GM21825 (cell line): ENCODE results near the gene STING1.
A peak's percentile ranks its signal among the peaks of the same experiment; 100 is the strongest.

ENCODE experiments used
- ATAC-seq: cut with Tn5 transposase; IDR thresholded peaks from one replicate; pipeline ENCODE4 v1.9.1; 2021; ENCODE audit warnings: mild to moderate bottlenecking, moderate library complexity; ENCODE audit not compliant: unreplicated experiment

STING1 gene

GRCh38 chr5:139468421-139468931, 14.1 kb downstream of the STING1 start:
- no peak for ATAC-seq

GRCh38 chr5:139462586-139463276, 19.8 kb downstream of the STING1 start, which contains the start of gene ECSCR:
Gene ECSCR (minus strand): TSS chr5:139462743. CDS start chr5:139462670, 73 bp downstream.
- ATAC-seq, result no peak

GRCh38 chr5:139461698-139462097, 20.9 kb downstream of the STING1 start:
- no peak for ATAC-seq

- ATAC-seq, result no peak
These were observed 21.4 kb downstream of the STING1 start for GRCh38 chr5:139461176-139461575.

GRCh38 chr5:139460455-139460854, 22.1 kb downstream of the STING1 start:
- no peak for ATAC-seq

GRCh38 chr5:139459451-139459934, 23.1 kb downstream of the STING1 start:
- no peak for ATAC-seq

- peak; percentile 49 for ATAC-seq
These were observed 23.8 kb downstream of the STING1 start for GRCh38 chr5:139458580-139459407.

GRCh38 chr5:139457653-139458306, 24.8 kb downstream of the STING1 start:
- ATAC-seq, result peak; percentile 31

GRCh38 chr5:139457241-139457640, 25.3 kb downstream of the STING1 start:
- ATAC-seq, result no peak

- no peak for ATAC-seq
These were observed 25.8 kb downstream of the STING1 start for GRCh38 chr5:139456776-139457175.

GRCh38 chr5:139454568-139455290, 27.8 kb downstream of the STING1 start:
- ATAC-seq, result no peak

- no peak for ATAC-seq
These were observed 28.6 kb downstream of the STING1 start for GRCh38 chr5:139453683-139454567.

- no peak for ATAC-seq
These were observed 30.5 kb downstream of the STING1 start for GRCh38 chr5:139451878-139452660.

GRCh38 chr5:139451176-139451575, 31.4 kb downstream of the STING1 start:
- ATAC-seq, result no peak

- peak; percentile 66 for ATAC-seq
These were observed 35.4 kb downstream of the STING1 start for GRCh38 chr5:139446956-139447779.

GRCh38 chr5:139445325-139446170, 37.0 kb downstream of the STING1 start:
- ATAC-seq, result no peak
